Mesenteric fat pad (tissue), 1 donor: ENCODE results near the gene CRHR1. TPM values are rescaled to one million over a fixed set of nuclear protein-coding genes. Genes with fewer than 3 reads are reported as not detected.

Experiments
- DNase-seq: peaks from one replicate; pipeline ENCODE4 v3.0.0-alpha.2; 2020; ENCODE audit warnings: low spot score
- total RNA-seq: library from RNA; stranded (reverse); fragmentation: NEBNext Ultra II Directional; extraction: Animal tissue kit (Norgen Biotek cat#: 25700); gene quantifications from one replicate; pipeline ENCODE4 v1.2.1, GENCODE V29; 2021
- donor health status: DM: yes; HTN: yes; CAD: no.

CRHR1 gene
- total RNA-seq, 1 donor from 2014 or later = not detected

DNA sequence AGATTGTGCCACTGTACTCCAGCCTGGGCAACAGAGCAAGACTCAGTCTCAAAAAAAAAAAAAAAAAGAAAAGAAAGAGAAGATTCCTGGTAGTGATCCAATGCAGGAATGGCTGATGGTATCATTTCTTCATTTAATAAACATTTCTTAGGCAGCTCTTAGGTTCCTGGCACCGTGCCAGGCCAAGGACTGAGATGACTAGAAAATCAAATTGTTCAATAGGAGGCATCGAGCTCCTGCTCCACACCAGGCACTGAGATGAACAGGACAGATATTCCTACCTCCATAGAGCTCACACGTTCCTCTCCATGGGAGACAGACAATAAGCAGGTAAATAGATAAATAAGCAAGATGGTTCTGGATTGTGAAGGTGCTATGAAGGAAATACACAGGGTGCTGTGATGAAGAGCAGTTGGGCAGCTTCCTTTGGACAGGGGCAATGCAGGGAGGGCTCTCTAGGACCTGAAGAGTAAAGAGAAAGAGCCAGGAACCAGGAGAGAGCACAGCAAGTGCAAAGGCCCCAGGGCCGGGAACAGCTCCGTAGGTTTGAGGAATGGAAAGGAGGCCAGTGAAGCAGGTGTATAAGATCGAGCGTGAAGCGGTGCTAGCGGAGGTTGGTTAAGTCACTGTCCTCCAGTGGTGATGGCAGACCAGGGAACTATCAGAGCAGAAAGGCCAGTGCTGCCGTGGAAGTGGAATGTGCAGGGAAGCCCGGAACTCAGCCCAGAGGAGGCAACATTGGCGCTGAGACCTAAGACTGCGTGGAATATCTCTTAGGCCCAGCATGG lies 26.5 kb upstream of the CRHR1 start:
- no peak for DNase-seq

DNA sequence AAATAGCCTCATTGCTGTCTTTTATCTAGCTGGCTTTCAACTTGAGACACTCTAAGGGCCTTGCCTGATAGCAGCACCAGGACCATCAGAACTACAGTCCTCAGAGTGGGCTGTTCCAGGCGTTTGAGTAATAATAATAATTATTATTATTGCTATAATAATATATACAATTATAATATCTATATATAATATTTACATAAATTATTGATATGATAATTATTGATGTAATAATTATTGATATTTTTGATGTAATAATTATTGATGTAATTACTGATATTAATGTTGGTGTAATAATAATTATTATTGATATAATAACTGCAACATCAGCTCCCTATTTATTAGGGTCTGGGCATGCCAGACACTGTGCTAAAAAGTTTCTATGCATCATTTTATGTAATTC lies 25.6 kb upstream of the CRHR1 start:
- DNase-seq = no peak

DNA sequence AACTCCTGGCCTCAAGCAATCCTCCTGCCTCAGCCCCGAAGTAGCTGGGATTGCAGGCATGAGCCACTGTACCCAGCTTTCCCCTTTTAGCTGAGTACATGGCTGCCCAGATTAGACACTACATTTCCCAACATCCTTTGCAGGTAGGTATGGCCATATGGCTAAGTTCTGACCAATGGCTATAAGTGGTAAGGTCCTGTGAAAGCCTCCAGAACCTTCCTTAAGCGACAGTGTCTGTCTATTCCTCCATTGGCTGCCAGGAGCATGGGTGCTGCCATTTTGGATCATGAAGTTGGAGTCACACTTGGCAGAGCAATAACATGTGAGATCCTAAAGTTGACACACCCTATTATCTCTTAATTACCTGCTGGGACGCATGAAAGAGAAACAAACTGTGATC lies 24.4 kb upstream of the CRHR1 start:
- no peak for DNase-seq

DNA sequence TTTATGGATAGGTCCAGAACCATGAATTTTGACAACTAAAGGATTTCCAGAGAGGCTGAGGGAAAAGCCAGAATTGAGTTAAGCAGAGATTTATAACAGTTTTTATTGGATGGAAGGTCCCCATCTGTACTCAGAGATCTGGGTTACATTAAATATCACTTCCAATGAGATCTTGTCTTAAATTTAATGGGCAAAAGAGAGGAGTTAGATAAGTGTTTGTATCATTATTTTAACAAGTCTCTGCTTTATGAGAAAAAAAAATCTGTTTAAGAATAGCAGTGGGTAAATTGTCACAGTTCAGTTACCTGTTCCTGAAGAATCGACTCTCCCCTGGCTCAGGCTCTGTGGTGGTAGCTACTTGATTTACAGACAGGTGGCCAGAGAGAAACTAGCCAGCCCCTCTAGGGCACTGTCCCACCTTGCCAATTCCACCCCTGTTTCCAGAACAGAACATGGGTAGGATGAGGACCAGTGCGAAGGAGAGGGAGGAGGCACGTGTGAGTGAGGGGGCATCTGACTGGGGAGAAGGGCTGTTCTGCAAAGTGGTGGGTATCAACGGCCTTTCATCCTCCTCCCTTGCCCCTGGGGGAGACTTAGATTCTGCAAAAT lies 22.1 kb upstream of the CRHR1 start:
- no peak for DNase-seq

DNA sequence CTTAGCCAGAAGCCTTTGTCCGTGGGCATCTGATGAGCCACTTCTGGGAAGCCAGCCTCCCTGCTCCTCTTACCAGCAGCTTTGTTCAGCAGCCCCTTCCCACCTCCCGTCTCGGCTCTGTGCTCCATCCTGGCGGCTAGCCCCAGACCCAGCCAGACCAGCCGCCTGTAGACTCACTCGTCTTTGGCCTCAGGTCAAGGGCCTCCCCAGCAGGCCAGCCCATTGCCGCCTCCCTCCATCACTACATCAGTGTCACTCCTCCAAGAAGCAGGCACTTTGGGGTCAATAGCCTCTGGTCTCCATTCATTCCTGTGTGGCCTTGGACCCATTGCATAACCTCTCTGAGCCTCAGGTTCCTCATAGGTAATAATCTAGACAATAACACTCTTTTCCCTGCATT lies 20.9 kb upstream of the CRHR1 start:
- DNase-seq = no peak

DNA sequence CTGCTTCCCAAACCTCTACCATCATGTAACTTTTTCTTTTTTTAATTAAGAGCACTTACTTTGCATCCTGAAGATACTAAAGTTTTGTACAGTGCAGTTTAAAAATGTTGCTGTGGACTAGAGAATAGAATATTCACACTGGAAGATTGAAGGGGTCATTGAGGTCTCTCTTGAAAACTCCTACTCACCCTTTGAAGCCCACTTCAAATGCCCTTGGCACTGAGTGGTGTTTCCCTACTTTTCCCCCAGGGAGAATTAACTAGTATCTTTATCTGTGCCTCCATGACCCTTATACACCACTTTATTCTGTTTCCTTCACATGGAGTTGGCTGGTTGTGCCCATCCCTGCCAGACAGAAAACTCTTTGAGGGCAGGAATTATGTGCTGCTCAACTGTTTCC lies 19.6 kb upstream of the CRHR1 start:
- DNase-seq = no peak

DNA sequence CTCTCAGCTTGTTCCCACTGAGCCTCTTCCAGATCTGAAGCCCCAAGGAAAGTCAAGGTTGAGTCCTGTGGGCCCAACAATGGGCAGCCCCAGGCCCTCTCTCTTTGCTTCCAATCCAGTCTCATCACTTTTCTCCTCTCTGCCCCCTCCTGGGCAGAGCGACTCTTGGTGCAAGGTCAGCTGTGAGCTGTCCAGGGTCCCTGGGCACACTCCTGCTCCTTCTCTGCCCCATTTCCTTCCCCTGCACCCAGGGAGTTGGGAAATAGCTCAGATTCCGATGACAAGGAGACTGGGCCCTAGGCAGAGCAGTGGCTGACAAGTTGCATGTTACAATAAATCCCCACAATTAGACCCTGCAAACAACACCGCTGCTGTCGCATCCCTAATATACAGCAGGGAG lies 16.1 kb upstream of the CRHR1 start:
- DNase-seq = no peak

DNA sequence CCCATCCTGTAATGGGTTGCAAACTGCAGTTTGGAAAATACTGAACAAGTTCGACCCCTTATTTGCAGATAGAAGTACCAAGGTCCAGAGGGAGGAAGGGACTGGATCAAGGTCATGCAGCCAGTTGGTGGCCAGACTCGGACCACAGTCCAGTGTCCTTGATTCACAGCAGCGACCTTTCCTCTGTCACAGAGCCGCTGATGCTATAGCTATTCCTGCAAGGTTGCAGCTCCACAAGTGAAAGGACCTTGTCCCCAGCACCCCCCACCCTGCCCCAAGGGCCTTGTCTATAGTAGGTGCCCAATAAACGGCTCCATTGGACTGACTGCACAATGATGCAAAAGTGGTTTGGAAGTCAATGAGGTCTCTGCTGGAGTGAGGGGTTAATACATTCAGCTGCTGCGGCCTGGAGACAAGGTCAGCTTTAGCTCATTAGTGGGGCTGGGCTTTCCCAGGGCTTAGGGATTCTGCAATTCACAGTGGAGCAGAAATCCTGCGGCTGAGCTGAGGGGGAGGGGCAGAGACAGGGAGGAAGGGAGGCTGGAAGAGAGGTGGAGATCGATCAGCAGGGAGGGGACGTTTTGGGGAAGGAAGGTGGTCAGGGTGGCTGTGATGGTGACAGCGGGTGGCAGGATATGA lies 13.4 kb upstream of the CRHR1 start:
- DNase-seq = no peak

DNA sequence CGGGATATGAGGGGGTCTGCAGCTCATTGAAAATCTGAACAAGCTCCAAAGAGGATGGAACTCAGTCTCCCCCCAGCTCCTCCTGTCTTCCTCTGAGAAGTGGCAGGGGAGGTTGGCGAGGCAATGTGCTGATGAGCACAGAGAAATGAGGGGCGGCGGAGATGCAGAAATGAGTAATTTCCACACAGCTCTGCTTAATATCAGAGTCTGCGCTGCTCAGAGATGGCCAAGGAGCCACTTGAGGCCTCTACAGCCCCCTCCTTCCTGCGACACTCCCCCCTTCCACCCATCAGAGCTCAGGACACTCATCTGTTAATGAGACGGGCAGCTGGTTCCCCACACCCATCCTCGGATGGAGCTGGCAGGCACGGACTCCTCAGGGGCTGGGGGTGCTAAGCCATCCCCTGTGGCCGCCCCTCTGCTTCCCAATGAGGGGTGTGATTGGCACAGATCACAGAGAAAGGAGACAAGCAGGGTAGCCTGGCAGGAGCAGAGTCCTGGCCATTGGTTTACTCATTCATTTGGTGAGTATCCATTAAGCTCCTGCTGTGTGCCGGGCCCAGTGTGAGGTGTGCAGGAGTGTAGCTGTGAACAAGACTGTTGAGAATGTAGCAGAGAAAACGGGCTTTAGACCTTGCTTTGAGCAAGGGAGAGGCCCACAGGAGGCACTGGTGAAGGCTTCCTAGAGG lies 12.7 kb upstream of the CRHR1 start:
- no peak for DNase-seq

DNA sequence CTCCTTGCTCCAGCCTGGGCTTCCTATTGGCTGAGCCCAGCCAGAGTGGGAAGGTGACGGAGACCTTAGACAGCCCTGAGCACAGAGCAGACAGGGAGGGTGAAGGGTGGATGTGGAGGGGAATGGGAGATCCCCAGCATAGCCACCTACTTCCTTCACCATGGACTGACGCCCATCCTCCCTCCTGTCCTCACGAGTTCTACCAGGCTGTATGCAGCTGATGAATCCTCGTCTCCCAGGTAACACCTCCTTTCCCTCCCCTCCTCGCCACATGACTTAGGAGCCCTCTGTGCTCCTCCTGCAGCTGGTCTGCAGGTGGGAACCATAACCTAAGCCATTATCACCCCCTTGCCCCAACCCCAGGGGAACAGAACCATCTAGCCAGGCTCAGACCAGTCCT lies 9.0 kb upstream of the CRHR1 start:
- no peak for DNase-seq

DNA sequence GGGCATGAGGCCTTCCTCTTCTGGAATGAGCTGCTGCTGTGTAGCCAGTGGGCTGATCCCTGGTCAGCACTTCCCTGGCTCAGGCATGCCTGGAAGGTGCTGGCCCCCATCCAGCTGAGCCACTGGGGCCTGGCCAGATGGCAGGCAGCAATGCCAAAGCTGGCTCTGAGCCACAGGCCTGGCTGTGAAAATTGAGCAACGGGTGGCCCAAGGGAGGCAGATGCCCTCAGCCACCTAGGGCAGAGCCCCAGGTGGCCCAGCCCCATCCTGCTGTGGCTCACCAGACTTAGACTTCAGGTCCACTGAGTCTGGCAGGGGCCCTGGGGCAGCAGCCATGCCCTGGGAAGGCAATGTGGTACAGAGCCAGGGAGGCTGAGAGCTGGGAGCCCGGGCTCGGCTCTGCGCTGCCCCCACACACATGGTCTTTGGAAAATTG lies 8.5 kb upstream of the CRHR1 start:
- no peak for DNase-seq

DNA sequence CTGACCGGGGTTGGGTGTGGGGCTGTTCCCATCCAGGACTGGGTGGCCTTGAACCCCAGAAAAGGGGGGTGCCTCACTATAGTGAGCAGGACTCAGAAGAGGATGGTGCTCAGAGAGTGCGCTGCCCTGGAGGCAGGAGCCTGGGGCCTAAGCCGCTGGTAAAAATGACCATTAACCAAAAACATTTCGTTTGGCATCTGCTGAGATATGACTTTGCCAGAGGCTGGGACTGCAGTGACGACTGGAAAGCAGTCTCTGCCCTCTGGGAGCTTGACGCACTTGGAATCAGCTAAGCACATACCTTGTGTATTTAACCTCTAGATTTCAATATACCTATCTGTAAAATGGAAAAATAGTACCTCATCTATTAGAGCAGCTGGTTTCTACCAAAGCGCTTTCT lies 7.2 kb upstream of the CRHR1 start:
- no peak for DNase-seq

DNA sequence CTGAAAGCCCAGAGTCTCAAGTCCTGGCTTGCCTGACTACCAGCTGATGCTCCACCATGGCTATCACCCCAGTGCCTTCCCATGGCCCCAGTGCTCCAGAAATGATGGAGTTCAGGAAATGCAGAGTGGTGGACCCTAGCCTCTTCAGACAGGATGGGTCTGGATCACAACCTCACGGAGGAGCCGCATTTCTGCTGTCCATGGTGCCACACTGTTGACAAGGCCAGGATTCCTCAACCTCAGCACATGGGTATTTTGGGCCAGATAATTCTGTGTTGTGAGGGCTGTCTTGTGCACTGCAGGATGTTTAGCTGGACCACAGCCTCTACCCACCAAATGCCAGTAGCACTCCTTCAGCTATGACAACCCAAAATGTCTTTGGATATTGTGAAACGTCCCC lies 6.7 kb upstream of the CRHR1 start:
- DNase-seq = no peak

DNA sequence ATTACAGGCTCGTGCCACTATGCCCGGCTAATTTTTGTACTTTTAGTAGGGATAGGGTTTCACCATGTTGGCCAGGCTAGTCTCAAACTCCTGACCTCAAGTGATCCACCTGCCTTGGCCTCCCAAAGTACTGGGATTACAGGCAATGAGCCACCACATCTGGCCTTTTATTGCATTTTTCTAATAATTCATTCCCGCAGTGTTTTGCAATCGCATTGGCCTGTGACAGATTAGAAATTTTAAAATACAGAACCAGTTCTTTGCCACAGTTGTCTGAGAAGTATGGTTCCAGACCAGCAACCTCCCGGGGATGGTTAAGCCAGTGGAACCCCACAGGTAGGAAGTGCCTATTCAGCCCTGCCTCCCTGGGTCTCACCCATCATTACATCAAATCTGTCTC lies 3.2 kb upstream of the CRHR1 start:
- DNase-seq = no peak

DNA sequence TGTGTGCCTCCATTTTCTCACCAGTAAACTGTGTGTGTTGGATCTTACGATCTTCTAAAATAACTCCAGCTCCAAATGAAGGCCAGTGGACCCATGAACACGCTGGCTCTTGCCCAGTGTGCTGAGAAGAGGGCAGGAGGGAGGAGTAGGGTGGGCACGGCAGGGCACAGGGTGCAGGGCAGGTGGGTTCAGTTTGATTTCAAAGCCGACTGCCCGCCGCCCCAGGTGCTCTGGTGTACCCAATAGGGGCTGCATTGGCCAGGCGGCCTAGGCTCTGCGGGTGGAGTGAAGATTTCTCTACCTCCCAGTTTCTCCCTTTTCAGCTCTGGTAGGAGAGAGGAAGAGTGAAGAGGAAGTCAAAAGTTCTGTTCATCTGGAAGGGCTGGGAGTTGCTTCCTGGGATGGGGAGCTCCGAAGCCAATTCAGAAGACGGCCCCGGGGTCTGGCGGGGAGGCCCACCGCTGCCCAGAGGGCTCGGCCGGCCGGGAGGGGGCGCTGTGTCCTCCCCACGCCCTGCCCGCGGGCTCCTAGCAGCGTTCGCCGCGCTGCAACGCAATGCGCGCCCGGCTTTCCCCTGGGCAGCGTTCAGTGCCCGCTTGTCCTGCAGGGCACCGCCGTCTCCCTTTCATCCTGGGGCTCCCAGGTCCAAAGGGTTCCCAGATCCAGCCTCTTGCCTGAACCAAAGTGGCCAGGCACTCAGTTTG lies 1.1 kb upstream of the CRHR1 start:
- DNase-seq = no peak

DNA sequence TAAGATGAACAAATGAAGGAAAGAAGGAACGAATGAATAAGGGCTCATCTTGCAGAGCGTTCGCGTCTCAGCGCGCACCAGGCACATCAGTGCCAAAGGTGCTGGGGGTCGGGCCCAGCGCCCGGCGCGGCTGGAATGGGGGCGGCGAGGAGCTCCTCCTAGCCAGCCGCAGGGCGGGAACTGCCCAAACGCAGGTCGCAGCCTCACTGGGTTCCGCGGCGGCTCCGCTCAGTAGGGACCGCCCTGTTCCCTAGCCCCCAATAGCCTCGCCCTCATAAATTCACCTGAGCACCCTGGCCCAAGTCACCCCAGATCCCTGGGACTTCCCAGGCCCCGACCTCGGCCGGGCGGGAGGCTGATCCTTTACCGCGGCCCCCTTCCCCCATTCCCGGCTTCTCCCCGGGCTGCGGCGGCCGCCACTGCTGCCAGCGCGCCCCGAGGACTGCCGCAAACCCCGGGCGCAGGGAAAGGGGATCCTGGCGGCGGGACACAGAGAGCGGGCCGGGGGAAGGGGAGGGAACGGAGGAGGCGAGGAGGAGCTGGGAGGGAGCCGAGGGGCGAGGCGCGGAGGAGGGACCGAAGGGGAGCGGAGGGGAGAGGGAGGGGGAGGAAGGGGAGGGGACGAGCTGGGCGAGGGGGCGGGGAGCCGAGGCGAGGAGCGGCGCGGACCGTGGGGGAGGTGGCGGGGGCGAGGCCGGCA lies 377 bp upstream of the CRHR1 start:
- no peak for DNase-seq

DNA sequence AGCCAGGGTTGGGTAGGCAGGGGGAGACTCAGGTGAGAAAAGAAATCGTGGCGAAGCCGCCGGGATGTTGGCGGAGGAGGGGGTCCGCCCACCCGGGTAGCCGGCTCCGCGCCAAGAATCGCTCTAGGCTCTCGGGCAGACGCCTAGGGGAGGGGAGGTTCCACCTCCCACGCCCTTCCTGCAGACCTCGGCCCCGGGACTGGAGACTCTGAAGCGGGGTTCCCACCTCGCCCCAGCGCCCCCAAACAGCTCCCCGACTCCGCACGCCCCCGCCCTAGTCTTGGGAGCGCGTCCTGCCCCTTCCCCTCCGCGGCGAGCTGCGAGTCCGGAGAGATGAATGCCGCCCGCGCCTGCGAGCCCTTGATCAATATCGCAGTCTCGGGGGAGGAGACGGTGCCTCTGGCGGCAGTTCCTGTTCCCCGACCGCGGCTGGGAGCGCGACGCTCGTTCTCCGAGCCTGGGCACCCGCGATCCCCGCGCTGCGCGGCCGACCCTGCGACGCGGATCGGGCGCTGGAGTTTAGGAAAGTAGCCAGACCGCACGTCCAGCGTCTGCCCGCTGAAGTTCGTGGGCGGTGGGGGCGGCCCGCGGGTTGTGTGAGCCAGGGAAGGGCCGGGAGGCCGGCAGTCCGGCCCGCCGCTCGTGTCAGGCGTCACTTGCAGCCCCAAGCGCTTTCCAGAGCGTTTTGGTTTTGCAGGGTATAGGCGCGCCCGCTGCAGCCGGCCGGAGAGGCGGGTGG lies 790 bp downstream of the CRHR1 start:
- no peak for DNase-seq

DNA sequence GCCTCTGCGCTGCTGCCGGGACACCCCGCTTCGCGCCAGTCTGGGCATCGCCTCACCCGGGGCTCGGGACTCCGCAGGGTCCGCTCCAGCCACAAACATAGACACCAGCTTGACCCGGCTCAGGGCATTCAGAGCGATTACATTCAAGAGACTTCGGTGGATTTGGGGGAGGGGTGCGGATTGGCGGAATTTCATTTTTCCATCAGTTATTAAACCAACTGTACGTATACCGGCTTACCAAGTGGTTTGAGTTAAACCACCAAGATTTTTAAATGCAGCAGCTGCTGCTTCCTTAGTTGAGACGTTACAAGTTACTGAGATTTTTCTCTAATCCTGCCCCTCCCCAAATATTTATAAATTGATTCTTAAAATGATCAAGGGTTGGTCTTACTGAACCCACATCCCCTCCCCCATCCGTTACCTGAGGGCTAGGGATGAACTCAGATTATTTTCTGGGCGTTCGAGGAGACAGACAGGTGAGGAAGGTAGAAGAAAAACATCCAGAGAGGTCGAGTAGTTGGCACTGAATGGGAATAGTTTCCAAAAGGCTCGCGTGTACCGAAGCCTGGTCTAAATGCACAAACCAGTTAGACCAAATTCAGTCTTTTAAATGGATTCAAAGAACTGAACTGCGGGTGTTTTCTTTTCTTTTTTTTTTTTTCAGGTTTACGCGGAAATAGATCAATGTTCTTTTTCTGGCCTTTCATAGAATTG lies 1.5 kb downstream of the CRHR1 start:
- no peak for DNase-seq

DNA sequence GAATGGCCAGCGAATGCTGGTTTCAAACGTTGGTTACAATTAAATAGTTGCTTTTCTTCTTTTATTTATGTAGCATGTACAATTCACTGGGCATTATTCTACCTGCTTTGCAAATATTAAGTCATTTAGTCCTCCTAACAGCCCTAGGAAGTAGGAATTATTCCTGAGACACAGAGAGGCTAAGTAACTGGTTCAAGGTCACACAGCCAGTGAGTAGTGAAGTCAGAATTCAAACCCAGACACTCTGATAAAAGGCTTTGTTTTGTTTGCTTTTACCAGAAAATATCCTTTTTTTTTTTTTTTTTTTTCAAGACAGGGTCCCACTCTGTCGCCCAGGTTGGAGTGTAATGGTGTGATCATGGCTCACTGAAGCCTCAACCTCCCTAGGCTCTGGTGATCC lies 2.2 kb downstream of the CRHR1 start:
- no peak for DNase-seq

DNA sequence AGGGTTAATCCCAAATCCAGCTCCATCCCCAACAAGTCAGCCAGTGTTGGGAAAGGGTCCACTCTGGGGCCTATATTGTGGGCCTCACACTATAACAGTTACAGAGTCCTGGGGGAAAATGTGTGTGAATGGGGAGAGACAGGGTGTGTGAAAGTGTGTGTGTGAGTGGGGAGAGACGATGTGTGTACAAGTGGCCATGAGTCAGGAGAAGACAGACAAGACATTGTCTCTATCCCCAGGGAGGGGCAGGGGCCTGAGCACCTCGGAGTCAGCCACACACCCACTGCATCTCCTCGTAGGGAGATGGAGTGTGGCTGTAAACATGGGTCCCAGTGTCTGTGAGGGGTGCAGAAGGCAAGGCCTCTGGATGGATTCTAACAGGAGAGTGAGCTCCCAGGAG lies 2.9 kb downstream of the CRHR1 start:
- no peak for DNase-seq
